ENCODE measurements around the gene PLCH2. TPM values are rescaled to one million over a fixed set of nuclear protein-coding genes. Genes with fewer than 3 reads are reported as not detected.

PLCH2 gene
- total RNA-seq, 4 donors from 2014 or later = 0.29 to 2.2 (median 0.76) TPM

DNA sequence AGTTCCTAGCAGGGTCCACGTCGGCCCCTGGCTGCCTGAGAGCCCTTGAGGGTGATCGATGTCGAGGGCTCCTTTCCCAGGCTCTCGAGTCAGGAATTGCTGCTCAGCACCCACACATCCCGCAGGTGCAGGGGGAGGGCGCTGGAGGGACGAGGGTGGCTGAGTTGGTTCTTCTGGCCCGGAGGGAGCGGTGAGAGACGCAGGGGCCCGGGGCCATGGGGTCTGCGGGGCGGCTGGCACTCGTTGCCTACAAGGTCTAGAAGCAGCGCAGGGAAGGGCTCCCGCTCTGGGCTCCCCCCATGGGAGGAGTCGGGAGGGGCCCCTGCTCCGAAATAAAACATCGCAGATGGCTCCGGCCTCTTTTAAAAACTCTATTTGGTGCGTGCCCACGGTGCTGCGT is 32.1 kb downstream of the PLCH2 start:
- H3K27ac ChIP-seq = no peak overlapping the region
- WGBS, 2 donors = 85 to 95% methylated on average over 17 to 20 of the region's 24 CpGs
- intact Hi-C loops (cut with DNase I) = no loop called here
- peaks cover 45 to 53% of the 10 kb centered on the region in 2 donors for H3K36me3 ChIP-seq
- H3K4me1 ChIP-seq = no peaks in the 10 kb centered on the region
- TF ChIP-seq, protein P1, sequence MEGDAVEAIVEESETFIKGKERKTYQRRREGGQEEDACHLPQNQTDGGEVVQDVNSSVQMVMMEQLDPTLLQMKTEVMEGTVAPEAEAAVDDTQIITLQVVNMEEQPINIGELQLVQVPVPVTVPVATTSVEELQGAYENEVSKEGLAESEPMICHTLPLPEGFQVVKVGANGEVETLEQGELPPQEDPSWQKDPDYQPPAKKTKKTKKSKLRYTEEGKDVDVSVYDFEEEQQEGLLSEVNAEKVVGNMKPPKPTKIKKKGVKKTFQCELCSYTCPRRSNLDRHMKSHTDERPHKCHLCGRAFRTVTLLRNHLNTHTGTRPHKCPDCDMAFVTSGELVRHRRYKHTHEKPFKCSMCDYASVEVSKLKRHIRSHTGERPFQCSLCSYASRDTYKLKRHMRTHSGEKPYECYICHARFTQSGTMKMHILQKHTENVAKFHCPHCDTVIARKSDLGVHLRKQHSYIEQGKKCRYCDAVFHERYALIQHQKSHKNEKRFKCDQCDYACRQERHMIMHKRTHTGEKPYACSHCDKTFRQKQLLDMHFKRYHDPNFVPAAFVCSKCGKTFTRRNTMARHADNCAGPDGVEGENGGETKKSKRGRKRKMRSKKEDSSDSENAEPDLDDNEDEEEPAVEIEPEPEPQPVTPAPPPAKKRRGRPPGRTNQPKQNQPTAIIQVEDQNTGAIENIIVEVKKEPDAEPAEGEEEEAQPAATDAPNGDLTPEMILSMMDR (IDR thresholded peaks at IDR 0.05) = no peak
- TF ChIP-seq POLR2A (IDR thresholded peaks at IDR 0.05) = no peak
- no peak for DNase-seq
- H3K9me3 ChIP-seq = no peaks in the 10 kb centered on the region
- no peak overlapping the region for H3K4me3 ChIP-seq (replicated peaks in 1 of 3)
- H3K27me3 ChIP-seq = no peaks in the 10 kb centered on the region

DNA sequence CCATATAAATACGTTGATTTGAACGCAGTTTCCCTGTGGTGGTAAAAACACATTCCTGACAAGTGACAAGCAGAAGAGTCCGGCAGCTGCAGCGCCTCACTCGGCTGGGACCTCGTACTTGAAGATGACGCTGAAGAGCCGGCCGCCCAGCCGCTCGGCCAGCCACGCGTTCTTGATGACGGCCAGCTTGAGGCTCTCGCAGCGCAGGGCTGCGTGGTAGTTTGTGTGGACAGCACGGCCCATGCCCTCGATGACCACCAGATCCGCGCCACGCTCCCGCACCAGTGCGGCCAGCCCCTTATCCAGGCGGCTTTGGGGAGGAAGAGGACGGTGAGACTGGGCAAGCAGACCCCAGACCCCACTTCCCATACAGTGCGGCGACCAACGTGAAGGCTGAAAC is 32.7 kb downstream of the PLCH2 start:
- 96 to 97% methylated on average over 26 to 29 of the region's 29 CpGs for WGBS, 2 donors
- no peak for DNase-seq
- Histone ChIP-seq H3K9me3 (no peaks in the 10 kb centered on the region), H3K36me3 (peaks cover 50 to 59% of the 10 kb centered on the region in 2 donors), H3K4me1 (no peaks in the 10 kb centered on the region), H3K27me3 (no peaks in the 10 kb centered on the region), H3K4me3 (replicated peaks in 1 of 3) (no peak overlapping the region), H3K27ac (no peak overlapping the region)
- TF ChIP-seq POLR2A (IDR thresholded peaks at IDR 0.05) = no peak
- TF ChIP-seq, protein P1 (IDR thresholded peaks at IDR 0.05) = no peak
- intact Hi-C loops (cut with DNase I) = no loop called here

DNA sequence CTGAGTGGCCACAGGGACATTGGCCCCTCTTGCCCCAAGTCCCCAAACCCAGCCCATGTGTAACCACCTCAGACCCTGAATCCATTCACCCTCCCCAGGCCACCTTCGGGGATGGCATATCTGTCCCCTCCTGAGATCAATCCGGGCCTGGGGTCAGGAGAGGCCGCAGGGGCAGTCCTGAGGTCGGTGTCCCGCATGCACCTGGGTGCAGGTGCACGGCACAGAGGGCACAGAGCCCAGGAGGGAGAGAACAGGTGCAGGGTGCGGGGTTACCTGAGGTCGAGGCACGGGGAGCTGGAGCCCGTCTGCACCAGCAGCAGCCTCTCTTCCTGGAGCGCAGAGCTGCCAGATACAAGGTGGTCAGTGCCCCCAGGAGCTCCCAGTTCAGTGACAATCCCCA is 33.5 kb downstream of the PLCH2 start:
- H3K36me3 ChIP-seq = peaks cover 57 to 67% of the 10 kb centered on the region in 2 donors
- no peaks in the 10 kb centered on the region for H3K9me3 ChIP-seq
- intact Hi-C loops (cut with DNase I) = no loop called here
- H3K27me3 ChIP-seq = no peaks in the 10 kb centered on the region
- H3K27ac ChIP-seq = no peak overlapping the region
- H3K4me3 ChIP-seq (replicated peaks in 1 of 3) = no peak overlapping the region
- TF ChIP-seq, protein P1 (IDR thresholded peaks at IDR 0.05) = no peak
- TF ChIP-seq POLR2A (IDR thresholded peaks at IDR 0.05) = no peak
- no peaks in the 10 kb centered on the region for H3K4me1 ChIP-seq
- no peak for DNase-seq
- 100% methylated on average over 1 of the region's 11 CpGs for WGBS, 2 donors

DNA sequence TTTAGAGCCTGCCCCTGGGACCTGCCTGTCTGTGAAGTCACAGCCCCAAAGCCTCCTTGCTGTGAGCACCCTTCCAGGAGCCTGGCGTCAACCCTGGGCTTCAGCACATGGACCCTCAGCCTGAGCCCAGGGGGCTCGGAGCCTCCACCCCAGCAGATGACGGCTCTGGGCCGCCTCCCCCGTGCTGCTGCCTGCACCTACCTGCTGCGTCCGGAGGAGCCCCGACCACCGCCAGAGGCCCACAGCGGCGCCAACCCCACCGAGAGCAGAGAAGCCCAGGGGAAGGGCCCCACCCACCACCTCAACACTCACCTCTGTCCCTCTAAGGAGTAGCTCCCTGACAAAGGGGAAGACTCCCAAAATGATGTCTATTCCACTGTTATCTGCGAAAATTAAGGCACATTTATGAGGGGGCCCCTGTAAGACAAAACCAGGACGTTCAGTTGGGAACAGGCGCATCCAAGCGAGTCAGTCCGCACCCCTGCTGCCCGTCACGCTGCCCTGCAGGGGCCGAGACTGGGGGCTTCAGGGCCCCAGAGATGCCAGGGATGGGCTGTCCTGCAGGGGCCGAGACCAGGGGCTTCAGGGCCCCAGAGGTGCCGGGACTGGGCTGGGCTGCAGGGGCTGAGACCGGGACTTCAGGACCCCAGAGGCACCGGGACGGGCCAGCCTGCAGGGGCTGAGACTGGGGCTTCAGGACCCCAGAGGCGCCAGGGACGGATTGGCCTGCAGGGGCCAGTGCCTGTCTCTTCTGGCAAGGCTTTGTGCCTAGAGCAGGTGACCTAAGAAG is 34.5 kb downstream of the PLCH2 start:
- H3K4me3 ChIP-seq (replicated peaks in 1 of 3) = no peak overlapping the region
- no peaks in the 10 kb centered on the region for H3K4me1 ChIP-seq
- 92 to 94% methylated on average over 15 to 17 of the region's 27 CpGs for WGBS, 2 donors
- no peaks in the 10 kb centered on the region for H3K27me3 ChIP-seq
- DNase-seq = no peak
- TF ChIP-seq, protein P1 (IDR thresholded peaks at IDR 0.05) = no peak
- TF ChIP-seq POLR2A (IDR thresholded peaks at IDR 0.05) = no peak
- intact Hi-C loops (cut with DNase I) = no loop called here
- peaks cover 66 to 77% of the 10 kb centered on the region in 2 donors for H3K36me3 ChIP-seq
- no peak overlapping the region for H3K27ac ChIP-seq
- no peaks in the 10 kb centered on the region for H3K9me3 ChIP-seq

DNA sequence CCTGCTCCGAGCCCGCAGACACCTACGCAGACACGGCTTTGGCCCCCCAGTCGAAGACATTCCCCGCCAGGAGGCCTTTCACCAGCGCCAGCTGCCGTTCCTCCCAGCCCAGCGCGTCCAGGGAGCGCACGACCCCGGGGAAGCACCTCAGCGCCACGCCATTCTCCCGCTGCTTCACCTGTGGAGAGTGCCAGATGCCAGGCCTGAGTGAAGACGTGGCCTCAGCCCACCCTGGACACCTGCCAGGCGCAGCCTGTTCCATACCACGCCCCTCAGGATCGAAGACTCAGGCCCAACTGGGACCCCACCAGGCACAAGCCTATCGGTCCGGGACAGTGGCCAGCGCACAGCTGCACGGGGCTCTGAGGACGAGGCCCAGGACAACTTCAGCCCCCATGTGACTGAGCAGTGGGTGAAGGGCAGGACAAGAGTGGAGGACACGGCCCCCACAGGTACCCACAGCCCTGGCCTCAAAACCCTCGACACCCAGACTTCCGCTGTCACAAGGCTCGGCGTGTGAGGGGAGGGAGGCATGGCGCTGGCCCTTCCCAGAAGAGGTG is 36.9 kb downstream of the PLCH2 start:
- no peak for DNase-seq
- H3K36me3 ChIP-seq = peaks cover 86 to 98% of the 10 kb centered on the region in 2 donors
- H3K27me3 ChIP-seq = no peaks in the 10 kb centered on the region
- no peak for TF ChIP-seq POLR2A (IDR thresholded peaks at IDR 0.05)
- TF ChIP-seq, protein P1 (IDR thresholded peaks at IDR 0.05) = no peak
- no peaks in the 10 kb centered on the region for H3K4me1 ChIP-seq
- WGBS, 2 donors = 96 to 97% methylated on average over 21 to 29 of the region's 31 CpGs
- intact Hi-C loops (cut with DNase I) = no loop called here
- no peaks in the 10 kb centered on the region for H3K9me3 ChIP-seq
- no peak overlapping the region for H3K27ac ChIP-seq
- no peak overlapping the region for H3K4me3 ChIP-seq (replicated peaks in 1 of 3)
